ENCODE results near the gene CCDC169. TPM values are rescaled to one million over a fixed set of nuclear protein-coding genes. Genes with fewer than 3 reads are reported as not detected.

Gene CCDC169
- total and polyA plus RNA-seq, 4 donors = 2.1 TPM; not detected in 3

GRCh38 chr13:36344886-36345437, 47.3 kb upstream of the CCDC169 start:
- H3K27ac ChIP-seq (ENCODE audit: low read depth in 1 of 2, low read length in 2 of 2) = peak overlapping the region; percentile 97 to 99
- peaks cover 2 to 20% (median 8%) of the 10 kb centered on the region in 4 donors for H3K4me1 ChIP-seq (ENCODE audit: control insufficient read depth in 4 of 4, insufficient read depth in 4 of 4, low read length in 3 of 4)
- no peaks in the 10 kb centered on the region for H3K36me3 ChIP-seq (ENCODE audit: control insufficient read depth in 4 of 4, insufficient read depth in 3 of 4, low read depth in 1 of 4, low read length in 3 of 4)
- H3K27me3 ChIP-seq (ENCODE audit: control insufficient read depth in 4 of 4, insufficient read depth in 4 of 4, low read length in 3 of 4) = no peaks in the 10 kb centered on the region
- H3K4me3 ChIP-seq (ENCODE audit: low read depth in 1 of 3, low read length in 3 of 3) = peak overlapping the region; percentile 55 to 93 (median 78)
- peak overlapping the region; percentile 84 to 86 for H3K9ac ChIP-seq (ENCODE audit: low read depth in 1 of 2, low read length in 2 of 2)
- H3K9me3 ChIP-seq (ENCODE audit: control insufficient read depth in 4 of 4, low read length in 3 of 4) = no peaks in the 10 kb centered on the region
- WGBS = 35% methylated on average over 14 of the region's 14 CpGs
- TF ChIP-seq ATF3 (IDR thresholded peaks at IDR 0.05) = no peak
- TF ChIP-seq MAX (IDR thresholded peaks at IDR 0.05) = no peak
- TF ChIP-seq HNF4A (conservative IDR thresholded peaks at IDR 0.05) = no peak
- no peak for TF ChIP-seq GABPA (IDR thresholded peaks at IDR 0.05 in 1 of 2, conservative IDR thresholded peaks at IDR 0.05 in 1 of 2)
- no peak for TF ChIP-seq YY1 (IDR thresholded peaks at IDR 0.05)
- TF ChIP-seq HNF4G (IDR thresholded peaks at IDR 0.05) = no peak
- no peak for TF ChIP-seq CTCF (IDR thresholded peaks at IDR 0.05; ENCODE audit: low read depth, low read length, missing input control)
- TF ChIP-seq FOXA1 (IDR thresholded peaks at IDR 0.05) = no peak
- no peak for TF ChIP-seq JUND (IDR thresholded peaks at IDR 0.05)
- no peak for DNase-seq (ENCODE audit: low spot score)

GRCh38 chr13:36344173-36344572, 46.6 kb upstream of the CCDC169 start:
- no peak for DNase-seq (ENCODE audit: low spot score)
- 79% methylated on average over 6 of the region's 6 CpGs for WGBS
- H3K4me1 ChIP-seq (ENCODE audit: control insufficient read depth in 4 of 4, insufficient read depth in 4 of 4, low read length in 3 of 4) = peaks cover 2 to 20% (median 8%) of the 10 kb centered on the region in 4 donors
- no peaks in the 10 kb centered on the region for H3K9me3 ChIP-seq (ENCODE audit: control insufficient read depth in 4 of 4, low read length in 3 of 4)
- H3K27ac ChIP-seq (ENCODE audit: low read depth in 1 of 2, low read length in 2 of 2) = no peak overlapping the region
- no peak overlapping the region for H3K9ac ChIP-seq (ENCODE audit: low read depth in 1 of 2, low read length in 2 of 2)
- no peak overlapping the region for H3K4me3 ChIP-seq (ENCODE audit: low read depth in 1 of 3, low read length in 3 of 3)
- no peaks in the 10 kb centered on the region for H3K27me3 ChIP-seq (ENCODE audit: control insufficient read depth in 4 of 4, insufficient read depth in 4 of 4, low read length in 3 of 4)
- TF ChIP-seq RXRA (IDR thresholded peaks at IDR 0.05) = no peak
- TF ChIP-seq FOXA1 (IDR thresholded peaks at IDR 0.05) = no peak
- no peak for TF ChIP-seq ATF3 (IDR thresholded peaks at IDR 0.05)
- no peak for TF ChIP-seq TAF1 (conservative IDR thresholded peaks at IDR 0.05)
- TF ChIP-seq CTCF (IDR thresholded peaks at IDR 0.05; ENCODE audit: low read depth, low read length, missing input control) = no peak
- no peak for TF ChIP-seq FOXA2 (IDR thresholded peaks at IDR 0.05)
- H3K36me3 ChIP-seq (ENCODE audit: control insufficient read depth in 4 of 4, insufficient read depth in 3 of 4, low read depth in 1 of 4, low read length in 3 of 4) = no peaks in the 10 kb centered on the region

GRCh38 chr13:36343766-36344165, 46.2 kb upstream of the CCDC169 start:
- Histone ChIP-seq H3K27ac (ENCODE audit: low read depth in 1 of 2, low read length in 2 of 2) (no peak overlapping the region), H3K4me1 (ENCODE audit: control insufficient read depth in 4 of 4, insufficient read depth in 4 of 4, low read length in 3 of 4) (peaks cover 2 to 20% (median 8%) of the 10 kb centered on the region in 4 donors), H3K27me3 (ENCODE audit: control insufficient read depth in 4 of 4, insufficient read depth in 4 of 4, low read length in 3 of 4) (no peaks in the 10 kb centered on the region), H3K4me3 (ENCODE audit: low read depth in 1 of 3, low read length in 3 of 3) (no peak overlapping the region), H3K9me3 (ENCODE audit: control insufficient read depth in 4 of 4, low read length in 3 of 4) (no peaks in the 10 kb centered on the region), H3K36me3 (ENCODE audit: control insufficient read depth in 4 of 4, insufficient read depth in 3 of 4, low read depth in 1 of 4, low read length in 3 of 4) (no peaks in the 10 kb centered on the region), H3K9ac (ENCODE audit: low read depth in 1 of 2, low read length in 2 of 2) (no peak overlapping the region)
- DNase-seq (ENCODE audit: low spot score) = no peak
- 78% methylated on average over 3 of the region's 3 CpGs for WGBS
- no peak for TF ChIP-seq RAD21 (IDR thresholded peaks at IDR 0.05)
- no peak for TF ChIP-seq MAX (IDR thresholded peaks at IDR 0.05)
- TF ChIP-seq NR2F2 (IDR thresholded peaks at IDR 0.05) = no peak
- TF ChIP-seq GABPA (IDR thresholded peaks at IDR 0.05 in 1 of 2, conservative IDR thresholded peaks at IDR 0.05 in 1 of 2) = no peak
- TF ChIP-seq ATF3 (IDR thresholded peaks at IDR 0.05) = no peak
- TF ChIP-seq REST (IDR thresholded peaks at IDR 0.05) = no peak
- no peak for TF ChIP-seq FOXA1 (IDR thresholded peaks at IDR 0.05)
- no peak for TF ChIP-seq FOXA2 (IDR thresholded peaks at IDR 0.05)
- TF ChIP-seq HNF4G (IDR thresholded peaks at IDR 0.05) = no peak
- TF ChIP-seq RXRA (IDR thresholded peaks at IDR 0.05) = no peak

Measured in liver (tissue), 9 donors.